Thoracic aorta (tissue), 2 donors: ENCODE data around the gene SIK2. TPM values are rescaled to one million over a fixed set of nuclear protein-coding genes. Genes with fewer than 3 reads are reported as not detected.
A peak's percentile ranks its signal among the peaks of the same experiment; 100 is the strongest.

Experiments
- ATAC-seq: fragments of 150-250 bp; one replicate; pipeline ENCODE4 v1.8.0; 2017; ENCODE audit warnings: low read depth; ENCODE audit not compliant: insufficient number of reproducible peaks, low FRiP score
- DNase-seq: peaks from one replicate; pipeline ENCODE4 v3.0.0-alpha.2; 2020; ENCODE audit warnings: low spot score
- H3K27ac ChIP-seq, 2 donors: fragments of 200-600 bp; sonication (generic); 1 replicate in 1 of 2; 2 replicates in 1 of 2; pipeline ENCODE4 v1.5.1; 2016; ENCODE audit warnings: mild to moderate bottlenecking in 2 of 2, moderate library complexity in 2 of 2
- H3K27me3 ChIP-seq: fragments of 200-600 bp; sonication (generic); replicated peaks from 2 replicates; pipeline ENCODE4 v1.6.0; 2016; ENCODE audit warnings: mild to moderate bottlenecking; ENCODE audit not compliant: insufficient read depth
- H3K36me3 ChIP-seq: fragments of 200-600 bp; sonication (generic); one replicate; pipeline ENCODE4 v1.5.1; 2016
- H3K4me1 ChIP-seq, 2 donors: fragments of 200-600 bp; sonication (generic); 1 replicate in 1 of 2; 2 replicates in 1 of 2; pipeline versions ENCODE4 v1.5.1 to v1.6.0; 2016; ENCODE audit warnings: low read depth in 2 of 2, mild to moderate bottlenecking in 1 of 2; ENCODE audit not compliant: control insufficient read depth in 1 of 2
- H3K4me3 ChIP-seq: fragments of 200-600 bp; sonication (generic); 2 replicates; pipeline ENCODE4 v1.5.1; 2016; ENCODE audit warnings: mild to moderate bottlenecking
- H3K9me3 ChIP-seq: fragments of 200-600 bp; sonication (generic); 2 replicates; pipeline ENCODE4 v1.5.1; 2016
- CTCF ChIP-seq: fragments of 200-600 bp; sonication (generic); IDR thresholded peaks from one replicate; pipeline ENCODE4 v1.5.1; 2019; ENCODE audit warnings: antibody characterized with exemption
- total RNA-seq, 2 donors: library from RNA; depleted of rRNA; stranded (reverse); fragments of >200 nt; gene quantifications; one replicate each; pipeline versions ENCODE4 v1.1.0 to v1.2.3, GENCODE V29; 2016

The SIK2 gene
- total RNA-seq, 2 donors from 2014 or later: 9.9 to 15.0 TPM

DNA sequence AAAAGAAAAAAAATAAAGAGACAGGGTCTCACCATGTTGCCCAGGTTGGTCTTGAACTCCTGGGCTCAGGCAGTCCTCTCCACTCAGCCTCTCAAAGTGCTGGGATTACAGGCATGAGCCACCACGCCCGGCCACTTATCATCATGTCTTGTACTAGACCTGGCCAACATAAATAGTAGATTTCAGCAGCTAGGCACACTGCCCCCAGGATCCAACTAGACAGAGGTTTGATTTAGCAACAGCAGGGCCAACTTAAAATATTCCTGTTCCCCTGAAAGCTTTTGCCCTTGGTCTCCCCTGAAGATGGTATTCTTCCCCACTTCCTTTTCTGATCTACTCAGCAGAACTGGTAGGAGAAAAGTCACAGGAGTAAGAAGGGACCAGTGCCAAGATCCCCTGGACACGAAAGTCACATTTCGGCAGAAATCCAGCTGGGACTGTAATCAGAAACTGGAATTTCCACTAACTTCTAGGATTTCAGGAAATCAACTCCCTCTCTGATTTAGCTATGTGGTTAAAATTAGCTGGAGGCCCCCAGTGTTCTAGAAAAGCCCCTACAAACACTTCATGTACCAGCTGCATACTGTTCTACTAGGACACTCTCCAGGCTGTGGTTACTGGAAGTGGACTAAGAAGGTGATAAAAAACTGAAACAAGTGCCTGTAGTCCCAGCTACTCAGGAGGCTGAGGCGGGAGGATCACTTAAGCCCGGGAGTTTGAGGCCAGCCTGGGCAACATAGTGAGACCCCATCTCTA lies 172.9 kb downstream of the SIK2 start:
- Histone ChIP-seq H3K27ac (peak overlapping the region; percentile 36 to 51), H3K4me1 (peaks cover 3 to 8% of the 10 kb centered on the region in 2 donors), H3K27me3 (no peaks in the 10 kb centered on the region), H3K9me3 (no peaks in the 10 kb centered on the region), H3K36me3 (no peaks in the 10 kb centered on the region), H3K4me3 (no peak overlapping the region)
- DNase-seq: no peak
- ATAC-seq: no peak
- no peak for TF ChIP-seq CTCF

- H3K4me1 ChIP-seq: peaks cover 3 to 8% of the 10 kb centered on the region in 2 donors
- no peak overlapping the region for H3K4me3 ChIP-seq
- no peaks in the 10 kb centered on the region for H3K27me3 ChIP-seq
- no peak for TF ChIP-seq CTCF
- H3K9me3 ChIP-seq: no peaks in the 10 kb centered on the region
- DNase-seq (no peak), ATAC-seq (no peak)
- no peaks in the 10 kb centered on the region for H3K36me3 ChIP-seq
- no peak overlapping the region for H3K27ac ChIP-seq
Observed at GRCh38 chr11:111776398-111777093, 174.3 kb downstream of the SIK2 start.

DNA sequence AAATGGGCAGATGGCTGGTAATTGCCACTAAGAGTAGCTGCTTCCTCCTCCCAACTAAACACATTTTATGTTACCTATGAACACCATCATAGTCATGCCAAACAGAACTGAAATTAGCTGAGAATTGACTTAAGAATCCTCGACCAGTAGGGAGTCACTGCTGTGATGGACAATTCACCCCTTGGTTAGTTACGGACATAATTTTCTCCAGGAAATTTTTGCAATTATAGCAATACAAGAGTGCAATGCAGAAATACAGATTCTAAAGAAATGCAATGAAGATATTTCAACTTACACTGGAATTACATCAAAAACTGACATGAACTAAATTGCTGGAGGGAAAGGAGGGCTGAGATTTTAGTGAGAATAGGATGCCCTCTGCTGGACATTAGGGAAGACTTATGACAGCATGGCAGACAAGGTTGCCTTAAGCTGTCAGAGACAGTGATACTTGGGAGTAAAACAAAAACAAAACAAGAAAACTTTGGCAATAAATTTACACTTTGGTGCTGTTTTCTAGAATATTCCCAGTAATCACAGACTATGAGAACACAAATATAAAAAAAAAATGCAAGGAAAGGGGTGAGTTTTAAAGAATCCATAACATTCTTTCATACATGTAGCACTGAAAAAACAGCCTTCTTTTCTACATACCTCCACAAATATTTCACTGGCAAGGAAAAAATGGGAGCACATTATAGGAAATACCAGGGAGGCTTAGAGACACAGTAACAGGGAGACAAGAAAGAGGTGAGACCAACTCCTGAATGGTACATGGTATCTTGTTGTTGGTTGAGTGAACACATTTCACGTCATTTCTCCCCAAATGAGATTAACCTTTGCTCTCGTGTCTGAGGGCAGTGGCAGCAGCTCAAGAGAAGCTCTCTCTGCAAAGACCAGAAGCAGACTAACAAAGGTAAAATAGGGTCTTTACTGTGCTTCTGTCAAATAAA lies 175.1 kb downstream of the SIK2 start:
- peak; percentile 31 for ATAC-seq
- no peak for DNase-seq
- Histone ChIP-seq H3K4me1 (peaks cover 3 to 8% of the 10 kb centered on the region in 2 donors), H3K27ac (no peak overlapping the region), H3K4me3 (no peak overlapping the region), H3K36me3 (no peaks in the 10 kb centered on the region), H3K27me3 (no peaks in the 10 kb centered on the region), H3K9me3 (no peaks in the 10 kb centered on the region)
- peak; percentile 74 for TF ChIP-seq CTCF

DNA sequence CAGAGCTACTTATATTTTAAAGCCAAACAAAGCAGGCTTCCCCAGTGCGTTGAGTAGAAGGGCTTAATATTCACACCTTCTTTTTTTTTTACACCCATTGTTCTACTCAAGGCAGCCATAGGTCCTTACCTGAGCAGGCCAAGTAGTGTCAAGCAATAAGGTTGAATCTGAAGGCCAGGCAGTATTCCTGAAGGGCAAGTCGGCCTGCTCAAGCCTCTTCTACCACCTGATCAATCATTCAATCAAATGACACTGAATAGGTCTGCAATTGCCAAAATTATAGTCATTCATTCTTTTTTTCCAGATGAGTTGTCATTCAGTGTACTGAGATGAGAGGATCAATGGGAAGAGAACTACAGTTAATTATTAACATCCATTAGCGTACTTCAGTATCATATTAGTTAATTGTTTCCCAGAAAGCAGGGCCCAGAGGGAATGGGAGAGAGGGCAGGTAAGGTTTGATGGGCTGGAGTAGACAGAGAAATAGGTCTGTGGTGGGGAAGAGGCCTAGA lies 175.9 kb downstream of the SIK2 start:
- H3K27ac ChIP-seq: no peak overlapping the region
- TF ChIP-seq CTCF: no peak
- no peak for ATAC-seq
- no peak overlapping the region for H3K4me3 ChIP-seq
- peaks cover 3 to 8% of the 10 kb centered on the region in 2 donors for H3K4me1 ChIP-seq
- H3K9me3 ChIP-seq: no peaks in the 10 kb centered on the region
- DNase-seq: no peak
- H3K36me3 ChIP-seq: no peaks in the 10 kb centered on the region
- no peaks in the 10 kb centered on the region for H3K27me3 ChIP-seq
